HepG2 (cell line): ENCODE results near the gene TNS1. TPM values are rescaled to one million over a fixed set of nuclear protein-coding genes. Genes with fewer than 3 reads are reported as not detected.

Experiments used
- ASH2L ChIP-seq: fragments of 300-600, 200-600 bp; sonication (generic); IDR thresholded peaks from 2 replicates; pipeline ENCODE4 v1.7.0; 2017; ENCODE audit warnings: low read depth, mild to moderate bottlenecking, moderate library complexity, mixed read lengths, low read length; ENCODE audit not compliant: insufficient read length
- EP300 ChIP-seq, 3 experiments: sonication (generic) in 1 of 3; formaldehyde crosslinking in 1 of 3; IDR thresholded peaks; 2 replicates each; pipeline versions ENCODE4 v1.5.1 to v1.6.1; 2011 to 2020; ENCODE audit warnings: low read depth in 2 of 3, low read length in 2 of 3, borderline replicate concordance in 1 of 3, improper control_type of control experiment in 1 of 3, mild to moderate bottlenecking in 1 of 3, missing genetic modification reagents in 1 of 3, moderate library complexity in 1 of 3
- HMGA1 ChIP-seq: sonication (generic); formaldehyde crosslinking; conservative IDR thresholded peaks from 2 replicates; pipeline ENCODE4 v1.4.0; 2020; ENCODE audit warnings: missing genetic modification reagents
- HNF4A ChIP-seq: sonication (generic); formaldehyde crosslinking; IDR thresholded peaks from 2 replicates; pipeline ENCODE4 v1.4.0; 2020; ENCODE audit warnings: missing genetic modification reagents
- HNRNPL ChIP-seq: fragments of 200-400 bp; formaldehyde crosslinking; IDR thresholded peaks from 2 replicates; pipeline ENCODE4 v1.6.1; 2017; ENCODE audit warnings: mild to moderate bottlenecking, low read depth, low read length
- KDM2A ChIP-seq: sonication (generic); formaldehyde crosslinking; IDR thresholded peaks from 2 replicates; pipeline ENCODE4 v1.4.0; 2020; ENCODE audit warnings: low read depth, missing genetic modification reagents, borderline replicate concordance
- KDM4B ChIP-seq: sonication (generic); formaldehyde crosslinking; IDR thresholded peaks from 2 replicates; pipeline ENCODE4 v1.4.0; 2020; ENCODE audit warnings: missing genetic modification reagents
- MED13 ChIP-seq: sonication (generic); formaldehyde crosslinking; IDR thresholded peaks from 2 replicates; pipeline ENCODE4 v1.5.0; 2020; ENCODE audit warnings: missing genetic modification reagents
- MEIS2 ChIP-seq: sonication (generic); formaldehyde crosslinking; IDR thresholded peaks from 2 replicates; pipeline ENCODE4 v1.9.0; 2021; ENCODE audit warnings: mild to moderate bottlenecking, missing genetic modification reagents
- ONECUT2 ChIP-seq: sonication (generic); formaldehyde crosslinking; IDR thresholded peaks from 2 replicates; pipeline ENCODE4 v1.4.0; 2020; ENCODE audit warnings: missing genetic modification reagents
- SAP130 ChIP-seq: IDR thresholded peaks from 2 replicates; pipeline ENCODE4 v1.6.1; 2016; ENCODE audit warnings: low read depth
- SCMH1 ChIP-seq: sonication (generic); formaldehyde crosslinking; IDR thresholded peaks from 2 replicates; pipeline ENCODE4 v1.9.0; 2021; ENCODE audit warnings: missing genetic modification reagents, mild to moderate bottlenecking, borderline replicate concordance
- SUZ12 ChIP-seq: fragments of 150-350 bp; IDR thresholded peaks from 2 replicates; pipeline ENCODE4 v1.6.1; 2014; ENCODE audit warnings: low read depth, low read length
- ZNF441 ChIP-seq: sonication (generic); formaldehyde crosslinking; IDR thresholded peaks from 2 replicates; pipeline ENCODE4 v1.7.0; 2021; ENCODE audit warnings: missing genetic modification reagents, borderline replicate concordance
- ZNF446 ChIP-seq: sonication (generic); formaldehyde crosslinking; IDR thresholded peaks from 2 replicates; pipeline ENCODE4 v1.5.0; 2020; ENCODE audit warnings: mild to moderate bottlenecking, missing genetic modification reagents
- ZNF546 ChIP-seq: sonication (generic); formaldehyde crosslinking; conservative IDR thresholded peaks from 2 replicates; pipeline ENCODE4 v1.8.1; 2023; ENCODE audit warnings: mild to moderate bottlenecking, missing genetic modification reagents
- ZNF713 ChIP-seq: sonication (generic); formaldehyde crosslinking; IDR thresholded peaks from 2 replicates; pipeline ENCODE4 v1.4.0; 2020; ENCODE audit warnings: mild to moderate bottlenecking, missing genetic modification reagents
- ZSCAN30 ChIP-seq: sonication (generic); formaldehyde crosslinking; IDR thresholded peaks from 2 replicates; pipeline ENCODE4 v1.5.0; 2020; ENCODE audit warnings: mild to moderate bottlenecking, missing genetic modification reagents
- polyA plus RNA-seq, 8 experiments: library from polyadenylated mRNA; depleted of rRNA in 3 of 8; stranded (reverse) in 7 of 8; unstranded in 1 of 8; fragments of >200 nt; fragmentation: Illumina TruSeq in 4 of 8; extraction: Trizol in 4 of 8; gene quantifications; 2 replicates each; pipeline versions ENCODE4 v1.2.1 to v1.2.3, GENCODE V29; 2011 to 2016; ENCODE audit warnings: low read depth in 4 of 8, missing spikeins in 1 of 8, mixed read lengths in 1 of 8; ENCODE audit not compliant: insufficient read depth in 1 of 8
- total RNA-seq, 5 experiments: library from RNA; depleted of rRNA; stranded (reverse); fragments of >200 nt; fragmentation: Illumina TruSeq; extraction: Trizol; gene quantifications; 2 replicates each; pipeline ENCODE4 v1.2.3, GENCODE V29; 2016; ENCODE audit warnings: low read depth in 1 of 5
- TF ChIP-seq, protein P1 (sequence below): sonication (generic); formaldehyde crosslinking; IDR thresholded peaks from 2 replicates; pipeline ENCODE4 v1.5.1; 2020; ENCODE audit warnings: mild to moderate bottlenecking, missing genetic modification reagents
- TF ChIP-seq, protein P2 (sequence below): sonication (generic); formaldehyde crosslinking; conservative IDR thresholded peaks from 2 replicates; pipeline ENCODE4 v1.4.0; 2020; ENCODE audit warnings: missing genetic modification reagents
- TF ChIP-seq, protein P3 (sequence below): sonication (generic); formaldehyde crosslinking; IDR thresholded peaks from 2 replicates; pipeline ENCODE4 v1.4.0; 2020; ENCODE audit warnings: mild to moderate bottlenecking, missing genetic modification reagents
- TF ChIP-seq, protein P4 (sequence below): sonication (generic); formaldehyde crosslinking; conservative IDR thresholded peaks from 2 replicates; pipeline ENCODE4 v1.4.0; 2020; ENCODE audit warnings: missing genetic modification reagents

Gene TNS1
- total and polyA plus RNA-seq, 2 of the 13 experiments (the other 11 are each of a cell fraction or from before 2014, with no cell fraction given) = 1.9 to 118 TPM

DNA sequence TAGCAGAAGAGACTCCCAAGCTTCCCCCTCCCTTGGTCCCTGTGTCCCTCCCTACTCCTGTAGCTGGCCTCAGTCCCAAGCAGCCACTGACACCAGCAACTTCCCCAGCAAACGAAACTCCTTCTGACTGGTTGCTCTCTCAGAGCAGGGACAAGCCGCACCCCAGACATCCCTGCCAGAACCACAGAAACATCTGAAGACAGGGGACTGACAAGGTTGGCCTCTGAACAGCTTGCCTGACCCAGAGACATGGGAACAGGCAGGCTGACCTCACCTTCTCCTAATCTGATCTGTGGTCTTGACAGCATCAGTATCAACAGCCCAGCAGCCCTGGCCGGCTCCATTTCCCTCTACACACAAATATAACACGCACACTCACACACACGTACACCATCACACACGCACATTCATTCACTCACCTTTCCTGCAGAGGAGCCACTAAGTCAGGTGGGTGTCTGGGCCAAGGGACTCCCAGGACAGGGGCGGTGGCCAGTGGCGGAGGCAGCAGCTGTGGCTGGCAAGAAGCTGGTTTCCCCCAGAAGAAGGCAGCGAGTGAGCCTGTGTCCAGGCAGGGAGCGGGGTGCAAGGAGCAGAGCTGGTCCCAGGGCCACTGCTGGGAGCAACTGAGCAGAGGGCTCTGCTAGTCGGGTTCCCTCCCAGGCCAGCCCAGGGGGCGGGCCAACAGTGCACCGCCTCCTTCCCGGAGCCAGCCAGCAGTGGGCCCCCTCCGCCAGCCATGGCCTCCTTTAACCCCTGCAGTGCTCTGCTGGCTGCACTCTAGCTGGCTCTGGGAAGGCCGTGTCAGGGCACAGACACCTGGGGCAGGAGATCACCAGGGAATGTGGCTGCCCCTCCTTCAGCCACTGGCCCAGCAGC is 59.1 kb downstream of the TNS1 start (continued):
- TF ChIP-seq ZNF713 = peak; percentile 98; the same call in 1 of the 2 replicates
- no peak for TF ChIP-seq ZNF446 (CRISPR knock-in tag)
- peak; percentile 56; the same call in 1 of the 2 replicates for TF ChIP-seq KDM2A (CRISPR knock-in tag)
- peak; percentile 59; the same call in 1 of the 2 replicates for TF ChIP-seq MED13 (CRISPR knock-in tag)
- TF ChIP-seq, protein P1, sequence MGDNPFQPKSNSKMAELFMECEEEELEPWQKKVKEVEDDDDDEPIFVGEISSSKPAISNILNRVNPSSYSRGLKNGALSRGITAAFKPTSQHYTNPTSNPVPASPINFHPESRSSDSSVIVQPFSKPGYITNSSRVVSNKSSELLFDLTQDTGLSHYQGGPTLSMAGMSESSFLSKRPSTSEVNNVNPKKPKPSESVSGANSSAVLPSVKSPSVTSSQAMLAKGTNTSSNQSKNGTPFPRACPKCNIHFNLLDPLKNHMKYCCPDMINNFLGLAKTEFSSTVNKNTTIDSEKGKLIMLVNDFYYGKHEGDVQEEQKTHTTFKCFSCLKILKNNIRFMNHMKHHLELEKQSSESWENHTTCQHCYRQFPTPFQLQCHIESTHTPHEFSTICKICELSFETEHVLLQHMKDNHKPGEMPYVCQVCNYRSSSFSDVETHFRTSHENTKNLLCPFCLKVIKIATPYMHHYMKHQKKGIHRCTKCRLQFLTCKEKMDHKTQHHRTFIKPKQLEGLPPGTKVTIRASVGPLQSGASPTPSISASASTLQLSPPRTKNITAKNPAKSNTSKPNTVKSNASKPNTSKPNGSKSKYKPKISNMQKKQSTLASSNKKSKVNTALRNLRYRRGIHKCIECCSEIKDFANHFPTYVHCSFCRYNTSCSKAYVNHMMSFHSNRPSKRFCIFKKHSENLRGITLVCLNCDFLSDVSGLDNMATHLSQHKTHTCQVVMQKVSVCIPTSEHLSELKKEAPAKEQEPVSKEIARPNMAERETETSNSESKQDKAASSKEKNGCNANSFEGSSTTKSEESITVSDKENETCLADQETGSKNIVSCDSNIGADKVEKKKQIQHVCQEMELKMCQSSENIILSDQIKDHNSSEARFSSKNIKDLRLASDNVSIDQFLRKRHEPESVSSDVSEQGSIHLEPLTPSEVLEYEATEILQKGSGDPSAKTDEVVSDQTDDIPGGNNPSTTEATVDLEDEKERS (CRISPR knock-in tag) = peak; percentile 70; the same call in 1 of the 2 replicates
- TF ChIP-seq, protein P2, sequence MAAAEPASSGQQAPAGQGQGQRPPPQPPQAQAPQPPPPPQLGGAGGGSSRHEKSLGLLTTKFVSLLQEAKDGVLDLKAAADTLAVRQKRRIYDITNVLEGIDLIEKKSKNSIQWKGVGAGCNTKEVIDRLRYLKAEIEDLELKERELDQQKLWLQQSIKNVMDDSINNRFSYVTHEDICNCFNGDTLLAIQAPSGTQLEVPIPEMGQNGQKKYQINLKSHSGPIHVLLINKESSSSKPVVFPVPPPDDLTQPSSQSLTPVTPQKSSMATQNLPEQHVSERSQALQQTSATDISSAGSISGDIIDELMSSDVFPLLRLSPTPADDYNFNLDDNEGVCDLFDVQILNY (CRISPR knock-in tag) = no peak
- no peak for TF ChIP-seq ASH2L
- peak; percentile 88 for TF ChIP-seq SAP130 (CRISPR knock-in tag)
- no peak for TF ChIP-seq ZNF441 (CRISPR knock-in tag)
- TF ChIP-seq ZSCAN30 (CRISPR knock-in tag) = no peak
- TF ChIP-seq, protein P3, sequence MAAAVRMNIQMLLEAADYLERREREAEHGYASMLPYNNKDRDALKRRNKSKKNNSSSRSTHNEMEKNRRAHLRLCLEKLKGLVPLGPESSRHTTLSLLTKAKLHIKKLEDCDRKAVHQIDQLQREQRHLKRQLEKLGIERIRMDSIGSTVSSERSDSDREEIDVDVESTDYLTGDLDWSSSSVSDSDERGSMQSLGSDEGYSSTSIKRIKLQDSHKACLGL (CRISPR knock-in tag) = no peak; the same call in 1 of the 2 replicates
- no peak for TF ChIP-seq ONECUT2 (CRISPR knock-in tag)
- 0 out of 2 replicates have a peak, but pooled peaks have one; percentile 30 for TF ChIP-seq HNF4A (CRISPR knock-in tag)
- TF ChIP-seq SUZ12 = no peak; the same call in 1 of the 2 replicates
- TF ChIP-seq MEIS2 (CRISPR knock-in tag) = no peak
- TF ChIP-seq SCMH1 = no peak
- TF ChIP-seq, protein P4, sequence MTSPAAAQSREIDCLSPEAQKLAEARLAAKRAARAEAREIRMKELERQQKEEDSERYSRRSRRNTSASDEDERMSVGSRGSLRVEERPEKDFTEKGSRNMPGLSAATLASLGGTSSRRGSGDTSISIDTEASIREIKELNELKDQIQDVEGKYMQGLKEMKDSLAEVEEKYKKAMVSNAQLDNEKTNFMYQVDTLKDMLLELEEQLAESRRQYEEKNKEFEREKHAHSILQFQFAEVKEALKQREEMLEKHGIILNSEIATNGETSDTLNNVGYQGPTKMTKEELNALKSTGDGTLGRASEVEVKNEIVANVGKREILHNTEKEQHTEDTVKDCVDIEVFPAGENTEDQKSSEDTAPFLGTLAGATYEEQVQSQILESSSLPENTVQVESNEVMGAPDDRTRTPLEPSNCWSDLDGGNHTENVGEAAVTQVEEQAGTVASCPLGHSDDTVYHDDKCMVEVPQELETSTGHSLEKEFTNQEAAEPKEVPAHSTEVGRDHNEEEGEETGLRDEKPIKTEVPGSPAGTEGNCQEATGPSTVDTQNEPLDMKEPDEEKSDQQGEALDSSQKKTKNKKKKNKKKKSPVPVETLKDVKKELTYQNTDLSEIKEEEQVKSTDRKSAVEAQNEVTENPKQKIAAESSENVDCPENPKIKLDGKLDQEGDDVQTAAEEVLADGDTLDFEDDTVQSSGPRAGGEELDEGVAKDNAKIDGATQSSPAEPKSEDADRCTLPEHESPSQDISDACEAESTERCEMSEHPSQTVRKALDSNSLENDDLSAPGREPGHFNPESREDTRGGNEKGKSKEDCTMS (CRISPR knock-in tag) = no peak
- TF ChIP-seq HNRNPL = peak; percentile 80
- no peak for TF ChIP-seq ZNF546 (CRISPR knock-in tag)
- TF ChIP-seq KDM4B (CRISPR knock-in tag) = no peak
- no peak for TF ChIP-seq HMGA1 (CRISPR knock-in tag)
- TF ChIP-seq EP300 (IDR thresholded peaks at IDR 0.05; ENCODE audit: low read depth in 2 of 2, low read length in 2 of 2) = peak in 1 of 2 experiments; percentile 20; a peak in 2 of 4 replicates
- no peak for TF ChIP-seq EP300 (CRISPR knock-in tag; IDR thresholded peaks at IDR 0.05; ENCODE audit: borderline replicate concordance)
